K562 (cell line): ENCODE results near the gene CENPX. TPM values are rescaled to one million over a fixed set of nuclear protein-coding genes. Genes with fewer than 3 reads are reported as not detected.

Source experiments
- CBFA2T3 ChIP-seq: fragments of 450-650 bp; IDR thresholded peaks from 2 replicates; pipeline ENCODE4 v1.6.1; 2017
- CTBP1 ChIP-seq: fragments of 450-650 bp; IDR thresholded peaks from 2 replicates; pipeline ENCODE4 v1.6.1; 2016; ENCODE audit warnings: borderline replicate concordance
- E2F4 ChIP-seq: sonication (generic); formaldehyde crosslinking; IDR thresholded peaks from 2 replicates; pipeline ENCODE4 v1.8.0; 2022; ENCODE audit warnings: mild to moderate bottlenecking, low read depth, missing genetic modification reagents
- EGR1 ChIP-seq: fragments of 450-650 bp; conservative IDR thresholded peaks from 2 replicates; pipeline ENCODE4 v1.6.1; 2017; ENCODE audit warnings: mild to moderate bottlenecking
- SIN3A ChIP-seq, 2 experiments: fragments of 150-350 bp in 1 of 2; IDR thresholded peaks; 2 replicates each; pipeline ENCODE4 v1.6.1; 2011 to 2016; ENCODE audit warnings: borderline replicate concordance in 2 of 2, low read depth in 2 of 2, low read length in 2 of 2, mild to moderate bottlenecking in 2 of 2, moderate library complexity in 2 of 2; ENCODE audit not compliant: control insufficient read depth in 1 of 2
- STAG1 ChIP-seq: sonication (generic); formaldehyde crosslinking; IDR thresholded peaks from 2 replicates; pipeline ENCODE4 v1.5.0; 2020; ENCODE audit warnings: missing genetic modification reagents, borderline replicate concordance
- polyA plus RNA-seq, 8 experiments: library from polyadenylated mRNA; depleted of rRNA in 4 of 8; stranded (reverse) in 5 of 8; unstranded in 3 of 8; fragments of >200 nt; fragmentation: Nextera tagmentation in 2 of 8; fragmentation: Illumina TruSeq in 1 of 8; extraction: Ambion mirVana in 2 of 8; extraction: Trizol in 1 of 8; gene quantifications; 2 replicates each; pipeline versions ENCODE4 v1.2.1 to v1.2.3, GENCODE V29; 2011 to 2014; ENCODE audit warnings: inconsistent platforms in 1 of 8, missing spikeins in 1 of 8
- total RNA-seq, 7 experiments: library from RNA; depleted of rRNA in 6 of 7; stranded (reverse); fragments of >200 nt in 6 of 7; fragmentation: Illumina TruSeq in 2 of 7; extraction: Trizol in 2 of 7; gene quantifications; 2 replicates each; pipeline versions ENCODE4 v1.2.1 to v1.2.3, GENCODE V29; 2011 to 2021; ENCODE audit warnings: low replicate concordance in 1 of 7
- TF ChIP-seq, protein P1 (sequence below), 2 experiments: fragments of 450-650 bp; formaldehyde crosslinking in 1 of 2; IDR thresholded peaks; 2 replicates each; pipeline versions ENCODE4 v1.4.0 to v1.6.1; 2014 to 2020; ENCODE audit warnings: mild to moderate bottlenecking in 2 of 2, borderline replicate concordance in 1 of 2, low read depth in 1 of 2

The CENPX gene
- total and polyA plus RNA-seq, 9 of the 15 experiments (the other 6 are each of a cell fraction or from before 2014, with no cell fraction given), result 32.7 to 352 (median 127) TPM

DNA sequence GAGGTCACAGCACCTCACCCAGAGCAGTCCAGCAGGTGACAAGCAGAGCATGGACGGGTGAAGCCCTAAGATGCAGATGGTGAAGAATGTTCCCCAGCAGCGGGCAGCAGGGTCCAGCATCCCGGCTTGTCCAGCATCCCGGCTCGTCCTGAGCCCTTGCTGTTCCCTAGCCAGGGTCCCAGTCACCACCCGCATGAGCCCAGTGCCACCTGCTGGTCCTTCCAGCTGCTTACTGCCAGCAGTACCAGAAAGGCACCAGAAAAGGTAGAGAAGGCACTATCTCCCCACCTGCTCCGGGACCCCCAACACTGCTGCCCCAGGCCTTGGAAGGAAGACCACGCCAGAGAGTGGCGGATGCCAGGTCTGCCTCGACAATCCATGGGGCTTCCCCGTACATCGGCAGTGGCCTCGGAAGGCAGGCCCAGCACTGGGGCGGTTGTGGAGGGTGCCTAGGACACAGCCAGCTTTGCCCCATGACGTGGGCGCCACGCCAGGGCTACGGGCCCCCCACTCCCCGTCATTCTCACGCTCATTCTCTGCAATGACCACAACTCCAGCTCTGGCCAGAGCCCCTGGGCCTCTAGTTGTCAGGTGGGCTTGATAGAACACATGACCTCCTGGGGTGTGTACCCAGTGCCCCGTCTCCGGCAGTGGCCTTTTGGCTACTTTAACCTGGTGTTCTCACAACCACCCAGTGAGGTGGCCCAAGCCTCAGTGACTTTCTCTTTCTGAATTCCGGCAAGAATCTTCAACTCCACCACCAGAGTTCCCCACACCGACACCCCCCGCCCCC lies 1.4 kb downstream of the CENPX start (continued):
- TF ChIP-seq, protein P1, sequence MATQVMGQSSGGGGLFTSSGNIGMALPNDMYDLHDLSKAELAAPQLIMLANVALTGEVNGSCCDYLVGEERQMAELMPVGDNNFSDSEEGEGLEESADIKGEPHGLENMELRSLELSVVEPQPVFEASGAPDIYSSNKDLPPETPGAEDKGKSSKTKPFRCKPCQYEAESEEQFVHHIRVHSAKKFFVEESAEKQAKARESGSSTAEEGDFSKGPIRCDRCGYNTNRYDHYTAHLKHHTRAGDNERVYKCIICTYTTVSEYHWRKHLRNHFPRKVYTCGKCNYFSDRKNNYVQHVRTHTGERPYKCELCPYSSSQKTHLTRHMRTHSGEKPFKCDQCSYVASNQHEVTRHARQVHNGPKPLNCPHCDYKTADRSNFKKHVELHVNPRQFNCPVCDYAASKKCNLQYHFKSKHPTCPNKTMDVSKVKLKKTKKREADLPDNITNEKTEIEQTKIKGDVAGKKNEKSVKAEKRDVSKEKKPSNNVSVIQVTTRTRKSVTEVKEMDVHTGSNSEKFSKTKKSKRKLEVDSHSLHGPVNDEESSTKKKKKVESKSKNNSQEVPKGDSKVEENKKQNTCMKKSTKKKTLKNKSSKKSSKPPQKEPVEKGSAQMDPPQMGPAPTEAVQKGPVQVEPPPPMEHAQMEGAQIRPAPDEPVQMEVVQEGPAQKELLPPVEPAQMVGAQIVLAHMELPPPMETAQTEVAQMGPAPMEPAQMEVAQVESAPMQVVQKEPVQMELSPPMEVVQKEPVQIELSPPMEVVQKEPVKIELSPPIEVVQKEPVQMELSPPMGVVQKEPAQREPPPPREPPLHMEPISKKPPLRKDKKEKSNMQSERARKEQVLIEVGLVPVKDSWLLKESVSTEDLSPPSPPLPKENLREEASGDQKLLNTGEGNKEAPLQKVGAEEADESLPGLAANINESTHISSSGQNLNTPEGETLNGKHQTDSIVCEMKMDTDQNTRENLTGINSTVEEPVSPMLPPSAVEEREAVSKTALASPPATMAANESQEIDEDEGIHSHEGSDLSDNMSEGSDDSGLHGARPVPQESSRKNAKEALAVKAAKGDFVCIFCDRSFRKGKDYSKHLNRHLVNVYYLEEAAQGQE (IDR thresholded peaks at IDR 0.05; ENCODE audit: borderline replicate concordance), result peak; percentile 70; the same call in 1 of the 2 replicates
- TF ChIP-seq, protein P1 (CRISPR knock-in tag; IDR thresholded peaks at IDR 0.05; ENCODE audit: low read depth), result no peak
- TF ChIP-seq CBFA2T3 (peak; percentile 68; the same call in 1 of the 2 replicates), STAG1 (CRISPR knock-in tag) (peak; percentile 65; the same call in 1 of the 2 replicates), SIN3A (IDR thresholded peaks at IDR 0.05; ENCODE audit: borderline replicate concordance in 2 of 2, control insufficient read depth in 1 of 2, low read depth in 2 of 2, low read length in 2 of 2) (0 out of 4 replicates have a peak, but pooled peaks of 1 of the 2 experiments have one; percentile 24), CTBP1 (peak; percentile 26; the same call in 1 of the 2 replicates), EGR1 (peak; percentile 20), E2F4 (CRISPR knock-in tag) (no peak)
